Loucy (cell line): ENCODE data around the gene VEGFD.

Source experiments
- H2AFZ ChIP-seq: fragments of 200-600 bp; sonication (generic); 2 replicates; pipeline ENCODE4 v1.6.0; 2016; ENCODE audit warnings: antibody characterized with exemption, mild to moderate bottlenecking, low read length, moderate library complexity
- H3F3A ChIP-seq: fragments of 200-600 bp; 2 replicates; pipeline ENCODE4 v1.6.0; 2016; ENCODE audit warnings: antibody characterized with exemption, low read depth, mild to moderate bottlenecking
- H3K27me3 ChIP-seq: fragments of 200-600 bp; sonication (generic); 2 replicates; pipeline ENCODE4 v1.6.1; 2014; ENCODE audit warnings: low read length, mild to moderate bottlenecking; ENCODE audit not compliant: insufficient read depth, poor library complexity, severe bottlenecking
- H3K36me3 ChIP-seq: fragments of 200-600 bp; sonication (generic); 2 replicates; pipeline ENCODE4 v1.6.1; 2016; ENCODE audit warnings: low read length; ENCODE audit not compliant: insufficient read depth
- H3K4me1 ChIP-seq: fragments of 200-600 bp; sonication (generic); 2 replicates; pipeline ENCODE4 v1.5.1; 2014; ENCODE audit warnings: low read length, mild to moderate bottlenecking; ENCODE audit not compliant: insufficient read depth, poor library complexity, severe bottlenecking
- H3K4me2 ChIP-seq: fragments of 200-600 bp; sonication (generic); 2 replicates; pipeline ENCODE4 v1.6.0; 2014; ENCODE audit warnings: antibody characterized with exemption, low read length, low read depth, mild to moderate bottlenecking; ENCODE audit not compliant: poor library complexity, severe bottlenecking
- H3K4me3 ChIP-seq: fragments of 200-600 bp; sonication (generic); 2 replicates; pipeline ENCODE4 v1.5.1; 2014; ENCODE audit warnings: low read length, mild to moderate bottlenecking, mixed read lengths; ENCODE audit not compliant: poor library complexity, severe bottlenecking
- H3K79me2 ChIP-seq: fragments of 200-600 bp; sonication (generic); 2 replicates; pipeline ENCODE4 v1.6.1; 2014; ENCODE audit warnings: low read length; ENCODE audit not compliant: insufficient read depth
- H3K9ac ChIP-seq: fragments of 200-600 bp; sonication (generic); 2 replicates; pipeline ENCODE4 v1.6.0; 2014; ENCODE audit warnings: mild to moderate bottlenecking, low read depth, low read length, moderate library complexity; ENCODE audit not compliant: poor library complexity, severe bottlenecking
- H3K9me2 ChIP-seq: fragments of 200-600 bp; sonication (generic); replicated peaks from 2 replicates; pipeline ENCODE4 v1.6.1; 2016; ENCODE audit warnings: low read depth, low read length, mixed read lengths
- H3K9me3 ChIP-seq: fragments of 200-600 bp; sonication (generic); 2 replicates; pipeline ENCODE4 v1.6.1; 2014; ENCODE audit warnings: mild to moderate bottlenecking, antibody characterized with exemption, low read length, low read depth; ENCODE audit not compliant: insufficient read depth
- H4K20me1 ChIP-seq: fragments of 200-600 bp; sonication (generic); 2 replicates; pipeline ENCODE4 v1.6.0; 2014; ENCODE audit warnings: antibody characterized with exemption, low read length, mild to moderate bottlenecking; ENCODE audit not compliant: insufficient read depth, poor library complexity, severe bottlenecking
- EZH2phosphoT487 ChIP-seq: fragments of 200-600 bp; IDR thresholded peaks from 2 replicates; pipeline ENCODE4 v1.6.1; 2018; ENCODE audit warnings: antibody characterized with exemption, mild to moderate bottlenecking, moderate library complexity, borderline replicate concordance
- TF ChIP-seq, protein P1 (sequence below): fragments of 200-600 bp; sonication (generic); conservative IDR thresholded peaks from 2 replicates; pipeline ENCODE4 v1.5.1; 2014; ENCODE audit warnings: mild to moderate bottlenecking, antibody characterized with exemption, low read length

The VEGFD gene

DNA sequence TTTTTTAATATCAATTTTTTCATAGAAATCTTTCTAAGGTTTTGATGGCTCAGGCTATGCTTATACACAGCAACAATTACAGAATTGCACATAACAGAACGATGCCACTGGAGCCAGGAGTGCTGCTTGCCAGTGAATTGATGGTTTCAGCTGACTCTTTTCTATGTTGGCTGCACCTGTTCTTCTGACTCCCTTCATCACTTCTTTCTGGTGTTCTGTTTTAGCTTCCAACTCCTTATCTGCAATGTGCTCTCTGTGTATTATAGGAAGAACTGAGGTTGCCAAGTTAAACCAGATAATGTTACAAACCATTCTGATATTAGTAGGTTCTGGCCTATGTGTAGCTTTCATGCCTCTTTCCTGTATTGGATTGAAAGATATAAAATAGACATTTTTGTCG, 11.6 kb upstream of the VEGFD start:
- TF ChIP-seq, protein P1, sequence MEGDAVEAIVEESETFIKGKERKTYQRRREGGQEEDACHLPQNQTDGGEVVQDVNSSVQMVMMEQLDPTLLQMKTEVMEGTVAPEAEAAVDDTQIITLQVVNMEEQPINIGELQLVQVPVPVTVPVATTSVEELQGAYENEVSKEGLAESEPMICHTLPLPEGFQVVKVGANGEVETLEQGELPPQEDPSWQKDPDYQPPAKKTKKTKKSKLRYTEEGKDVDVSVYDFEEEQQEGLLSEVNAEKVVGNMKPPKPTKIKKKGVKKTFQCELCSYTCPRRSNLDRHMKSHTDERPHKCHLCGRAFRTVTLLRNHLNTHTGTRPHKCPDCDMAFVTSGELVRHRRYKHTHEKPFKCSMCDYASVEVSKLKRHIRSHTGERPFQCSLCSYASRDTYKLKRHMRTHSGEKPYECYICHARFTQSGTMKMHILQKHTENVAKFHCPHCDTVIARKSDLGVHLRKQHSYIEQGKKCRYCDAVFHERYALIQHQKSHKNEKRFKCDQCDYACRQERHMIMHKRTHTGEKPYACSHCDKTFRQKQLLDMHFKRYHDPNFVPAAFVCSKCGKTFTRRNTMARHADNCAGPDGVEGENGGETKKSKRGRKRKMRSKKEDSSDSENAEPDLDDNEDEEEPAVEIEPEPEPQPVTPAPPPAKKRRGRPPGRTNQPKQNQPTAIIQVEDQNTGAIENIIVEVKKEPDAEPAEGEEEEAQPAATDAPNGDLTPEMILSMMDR = no peak
- no peak for TF ChIP-seq EZH2phosphoT487
- Histone ChIP-seq H3K36me3 (no peaks in the 10 kb centered on the region), H3F3A (no peaks in the 10 kb centered on the region), H3K4me2 (no peak overlapping the region), H4K20me1 (no peaks in the 10 kb centered on the region), H3K79me2 (no peaks in the 10 kb centered on the region), H3K9ac (no peak overlapping the region), H2AFZ (no peak overlapping the region), H3K4me1 (peaks cover 8% of the 10 kb centered on the region), H3K9me2 (no peaks in the 10 kb centered on the region), H3K27me3 (no peaks in the 10 kb centered on the region), H3K9me3 (no peaks in the 10 kb centered on the region), H3K4me3 (no peak overlapping the region)

DNA sequence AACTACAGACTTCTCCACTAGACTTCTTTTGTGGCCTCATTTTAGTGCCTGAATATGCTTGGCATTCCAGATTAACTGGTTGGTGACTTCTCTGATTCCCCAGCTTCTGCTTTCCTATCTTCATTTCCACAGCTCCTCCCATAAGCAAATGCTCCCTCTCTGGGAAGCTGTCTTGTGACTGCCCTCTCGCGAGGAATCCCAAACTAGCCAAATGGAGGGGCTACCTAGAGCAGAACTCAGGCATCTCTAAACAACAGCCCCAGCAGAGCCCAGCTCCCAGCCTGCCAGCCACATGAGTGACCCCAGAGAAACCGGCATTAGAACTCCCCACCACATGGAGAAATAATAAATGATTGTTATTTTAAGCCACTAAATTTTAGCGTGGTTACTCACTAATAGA, 7.6 kb upstream of the VEGFD start:
- H3F3A ChIP-seq = no peaks in the 10 kb centered on the region
- no peaks in the 10 kb centered on the region for H3K9me2 ChIP-seq
- H3K79me2 ChIP-seq = no peaks in the 10 kb centered on the region
- H3K9ac ChIP-seq = no peak overlapping the region
- H3K27me3 ChIP-seq = no peaks in the 10 kb centered on the region
- no peak overlapping the region for H3K4me3 ChIP-seq
- H2AFZ ChIP-seq = no peak overlapping the region
- no peaks in the 10 kb centered on the region for H3K36me3 ChIP-seq
- H3K9me3 ChIP-seq = no peaks in the 10 kb centered on the region
- no peaks in the 10 kb centered on the region for H3K4me1 ChIP-seq
- no peaks in the 10 kb centered on the region for H4K20me1 ChIP-seq
- H3K4me2 ChIP-seq = no peak overlapping the region
- no peak for TF ChIP-seq EZH2phosphoT487
- TF ChIP-seq, protein P1 = no peak

- no peak overlapping the region for H3K4me3 ChIP-seq
- TF ChIP-seq EZH2phosphoT487 = no peak
- TF ChIP-seq, protein P1 = peak; percentile 59
- H3K79me2 ChIP-seq = no peaks in the 10 kb centered on the region
- no peaks in the 10 kb centered on the region for H3K27me3 ChIP-seq
- H3K9me3 ChIP-seq = no peaks in the 10 kb centered on the region
- H3K36me3 ChIP-seq = no peaks in the 10 kb centered on the region
- H3K9me2 ChIP-seq = no peaks in the 10 kb centered on the region
- H3F3A ChIP-seq = no peaks in the 10 kb centered on the region
- H3K4me2 ChIP-seq = no peak overlapping the region
- H3K4me1 ChIP-seq = no peaks in the 10 kb centered on the region
- no peak overlapping the region for H2AFZ ChIP-seq
- H3K9ac ChIP-seq = no peak overlapping the region
- H4K20me1 ChIP-seq = no peaks in the 10 kb centered on the region
Measured at GRCh38 chrX:15382813-15383212, 1.4 kb downstream of the VEGFD start.
